ENCODE measurements around the gene CHCHD1.

DNA sequence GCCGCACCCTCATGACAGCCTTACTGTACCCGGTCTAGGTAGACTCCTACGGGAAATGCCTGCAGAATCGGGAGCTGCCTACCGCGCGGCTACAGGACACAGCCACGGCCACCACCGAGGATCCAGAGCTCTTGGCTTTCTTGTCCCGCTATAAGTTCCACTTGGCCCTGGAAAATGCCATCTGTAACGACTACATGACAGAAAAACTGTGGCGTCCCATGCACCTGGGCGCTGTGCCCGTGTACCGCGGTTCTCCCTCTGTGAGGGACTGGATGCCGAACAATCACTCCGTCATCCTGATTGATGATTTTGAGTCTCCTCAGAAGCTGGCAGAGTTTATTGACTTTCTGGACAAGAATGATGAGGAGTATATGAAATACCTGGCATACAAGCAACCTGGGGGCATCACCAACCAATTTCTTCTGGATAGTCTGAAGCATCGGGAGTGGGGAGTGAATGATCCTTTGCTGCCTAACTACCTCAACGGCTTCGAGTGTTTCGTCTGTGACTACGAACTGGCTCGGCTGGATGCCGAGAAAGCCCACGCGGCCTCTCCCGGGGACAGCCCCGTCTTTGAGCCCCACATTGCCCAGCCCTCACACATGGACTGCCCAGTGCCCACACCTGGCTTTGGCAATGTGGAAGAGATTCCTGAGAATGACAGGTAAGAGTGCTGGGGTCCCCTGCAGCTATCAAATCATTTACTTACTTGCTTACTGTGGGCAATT is 8.5 kb upstream of the CHCHD1 start:
- TF ChIP-seq POLR2AphosphoS5 (IDR thresholded peaks at IDR 0.05) = no peak
- TF ChIP-seq CTCF (IDR thresholded peaks at IDR 0.05) = no peak

Data from suprapubic skin (tissue), 3 donors.